ENCODE results near the gene ENPP1. TPM values are rescaled to one million over a fixed set of nuclear protein-coding genes. Genes with fewer than 3 reads are reported as not detected.
"Not testable (repeated sequence)": the region's sequence is repeated elsewhere in the genome, so short reads cannot be mapped to it uniquely, and the experiment has no call there.

ENPP1 gene
- total RNA-seq, 1 donor from 2014 or later, result 4.5 TPM

GRCh38 chr6:131914967-131915751 is 107.3 kb downstream of the ENPP1 start:
- peak; percentile 78 for DNase-seq (ENCODE audit: low spot score)

- not testable (repeated sequence) for DNase-seq (ENCODE audit: low spot score)
Observed at GRCh38 chr6:131916091-131916796, 108.4 kb downstream of the ENPP1 start.

GRCh38 chr6:131916847-131917246 is 109.0 kb downstream of the ENPP1 start:
- no peak for DNase-seq (ENCODE audit: low spot score)

- DNase-seq (ENCODE audit: low spot score), result no peak
Observed at GRCh38 chr6:131917318-131917717, 109.5 kb downstream of the ENPP1 start.

GRCh38 chr6:131917763-131918649 is 110.2 kb downstream of the ENPP1 start:
- no peak for DNase-seq (ENCODE audit: low spot score)

- no peak for DNase-seq (ENCODE audit: low spot score)
Observed at GRCh38 chr6:131918650-131919355, 111.0 kb downstream of the ENPP1 start.

DNA sequence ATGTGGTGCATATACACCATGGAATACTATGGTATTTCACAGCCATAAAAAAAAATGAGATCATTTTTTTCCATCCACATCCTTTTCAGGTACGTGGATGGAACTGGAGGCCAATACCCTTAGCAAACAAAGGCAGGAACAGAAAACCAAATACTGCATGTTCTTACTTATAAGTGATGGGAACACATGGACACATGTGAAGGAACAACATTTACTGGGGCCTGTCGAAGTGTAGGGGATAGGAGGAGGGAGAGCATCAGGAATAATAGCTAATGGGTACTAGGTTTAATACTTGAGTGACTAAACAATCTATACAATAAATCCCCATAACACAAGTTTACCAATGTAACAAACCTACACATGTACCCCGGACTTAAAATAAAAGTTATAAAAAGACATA is 112.8 kb downstream of the ENPP1 start:
- no peak for DNase-seq (ENCODE audit: low spot score)

DNA sequence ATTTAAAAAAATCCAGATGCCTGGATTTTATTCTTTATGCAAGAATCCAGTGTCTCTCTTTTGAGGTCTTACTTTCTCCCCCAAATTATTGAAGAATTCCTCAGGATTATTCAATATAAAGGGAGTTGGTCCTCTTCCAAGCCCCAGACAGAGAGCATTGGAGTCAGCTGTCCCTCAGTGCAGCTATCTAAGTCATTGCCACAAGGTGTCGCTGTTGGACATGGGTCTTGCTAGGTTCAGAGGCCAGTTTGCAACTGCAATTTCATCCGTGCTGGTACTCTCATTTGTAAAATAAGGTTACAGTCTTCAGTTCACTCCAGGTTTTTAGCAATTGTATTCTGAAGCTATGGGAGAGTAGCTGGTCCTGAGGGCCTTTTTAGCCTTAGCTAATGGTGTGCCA is 115.5 kb downstream of the ENPP1 start:
- peak; percentile 56 for DNase-seq (ENCODE audit: low spot score)

- no peak for DNase-seq (ENCODE audit: low spot score)
Observed at GRCh38 chr6:131924881-131925474, 117.2 kb downstream of the ENPP1 start.

DNA sequence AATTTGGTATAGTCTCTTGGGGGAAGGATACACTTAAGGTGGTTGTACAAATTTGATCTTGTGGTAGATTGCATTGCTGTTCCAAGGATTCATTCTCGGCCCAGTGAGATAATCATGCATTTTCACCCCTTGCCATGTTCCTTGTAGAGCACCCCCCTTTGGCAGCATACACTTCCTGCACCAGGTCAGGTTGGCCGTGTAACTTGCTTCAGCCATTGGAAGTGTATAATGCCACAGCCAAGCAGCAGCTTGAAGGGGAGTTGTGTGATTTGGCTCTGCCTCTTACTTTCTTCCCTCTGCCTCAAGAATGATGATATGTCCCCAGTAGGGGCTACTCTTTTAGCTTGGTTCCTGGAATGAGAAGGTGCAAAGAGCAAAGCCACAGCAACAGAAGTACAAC is 121.4 kb downstream of the ENPP1 start:
- DNase-seq (ENCODE audit: low spot score), result no peak

GRCh38 chr6:131929976-131930375 is 122.2 kb downstream of the ENPP1 start:
- no peak for DNase-seq (ENCODE audit: low spot score)

DNA sequence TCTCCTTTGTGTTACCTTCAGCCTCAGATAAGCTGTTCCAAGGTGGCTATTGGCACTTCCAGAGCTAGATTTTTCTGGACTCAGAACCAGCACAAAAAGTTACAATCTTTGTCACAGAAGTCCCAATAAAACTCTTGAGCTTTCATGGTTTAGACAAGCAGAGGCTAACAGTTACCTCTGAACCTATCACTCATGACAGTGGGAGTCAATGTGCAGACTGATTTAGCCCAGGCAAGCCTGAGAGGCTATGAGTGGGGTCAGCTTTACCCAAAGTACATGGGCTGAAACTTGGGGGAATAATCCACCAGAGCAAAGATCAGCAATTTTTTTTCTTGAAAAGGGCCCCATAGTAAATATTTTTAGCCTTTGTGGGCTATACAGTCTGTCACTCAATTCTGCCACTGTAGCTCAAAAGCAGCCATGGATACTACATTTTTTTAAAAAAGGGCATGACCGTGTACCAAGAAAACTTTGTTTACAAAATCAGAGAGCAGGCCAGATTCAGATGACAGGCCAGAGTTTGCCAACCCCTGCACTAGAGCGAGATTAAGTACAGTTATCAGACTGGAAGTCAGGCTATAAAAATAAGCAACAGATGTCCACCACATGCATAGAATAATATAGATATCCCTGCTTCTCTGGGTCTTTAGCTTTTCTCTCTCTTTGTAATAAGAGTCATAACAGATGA is 123.4 kb downstream of the ENPP1 start:
- DNase-seq (ENCODE audit: low spot score), result no peak

DNA sequence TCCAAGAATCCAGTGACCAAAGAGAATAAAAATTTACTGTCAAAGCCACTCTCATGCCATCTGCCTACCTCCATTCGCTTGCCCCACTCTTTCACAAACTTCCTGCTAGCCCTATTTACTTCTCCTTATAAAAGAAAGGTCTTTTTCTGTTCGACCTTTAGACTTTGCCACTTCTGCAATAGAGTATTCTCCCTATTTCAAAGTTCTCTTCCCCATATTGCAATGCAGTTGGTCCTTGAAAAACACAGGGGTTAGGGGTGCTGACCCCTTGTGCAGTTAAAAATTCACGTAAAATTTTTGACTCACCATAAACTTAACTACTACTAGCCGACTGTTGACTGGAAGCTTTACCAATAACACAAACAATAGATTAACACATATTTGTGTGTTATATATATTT is 128.3 kb downstream of the ENPP1 start:
- DNase-seq (ENCODE audit: low spot score), result no peak

GRCh38 chr6:131937226-131937625 is 129.4 kb downstream of the ENPP1 start:
- DNase-seq (ENCODE audit: low spot score), result no peak

GRCh38 chr6:131937703-131938631 is 130.1 kb downstream of the ENPP1 start:
- DNase-seq (ENCODE audit: low spot score), result no peak
